ENCODE results near the gene UBASH3B. TPM values are rescaled to one million over a fixed set of nuclear protein-coding genes. Genes with fewer than 3 reads are reported as not detected.

Gene UBASH3B
- total RNA-seq, 1 experiment from 2014 or later: 8.0 TPM

DNA sequence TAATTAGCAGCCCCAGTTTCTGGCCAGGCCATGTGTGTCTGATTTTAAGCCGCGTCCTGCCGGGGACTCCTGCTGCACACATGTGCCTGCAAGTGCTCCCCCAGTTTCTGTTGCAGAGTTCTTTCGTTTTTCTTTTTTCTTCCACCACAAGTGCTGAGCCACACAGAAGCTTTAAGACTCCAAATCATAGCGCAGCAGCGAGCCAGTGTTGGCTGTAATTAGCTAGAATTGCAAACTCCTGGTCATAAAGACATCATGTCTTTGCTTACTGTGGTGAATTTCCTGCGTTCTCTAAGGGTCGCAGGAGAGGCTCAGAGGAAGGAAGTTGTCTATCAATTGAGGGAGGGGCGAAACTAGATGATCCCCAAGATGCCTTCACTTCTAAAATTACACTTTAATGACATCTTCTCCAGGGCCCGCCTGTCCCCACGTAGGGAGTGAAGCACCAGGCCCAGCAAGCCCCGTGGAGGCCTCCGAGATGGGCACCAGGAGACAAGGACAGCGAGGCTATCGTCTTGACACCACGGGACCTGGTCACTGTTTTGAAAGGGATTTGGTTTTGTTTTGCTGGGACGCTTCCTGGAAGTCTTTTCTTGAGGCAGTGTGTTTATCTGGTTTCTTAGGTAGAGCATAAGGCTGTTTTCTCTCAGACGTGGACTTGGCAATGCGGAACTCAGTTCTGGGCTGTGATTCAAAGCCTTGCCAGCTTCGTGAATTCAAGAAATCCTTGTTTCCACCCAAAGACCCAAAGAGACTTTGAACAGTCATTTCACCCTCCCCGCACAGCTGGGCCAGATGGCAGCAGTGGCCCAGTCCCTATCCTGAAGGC lies 71.8 kb downstream of the UBASH3B start:
- Histone ChIP-seq H3K27ac (ENCODE audit: insufficient read length, low read depth, low read length) (no peak overlapping the region), H2BK12ac (ENCODE audit: insufficient read length, low read depth, low read length) (no peak overlapping the region), H4K20me1 (ENCODE audit: control insufficient read depth, insufficient read depth, insufficient read length) (no peaks in the 10 kb centered on the region), H2AK5ac (ENCODE audit: insufficient read length, low read length) (no peak overlapping the region), H3K23ac (ENCODE audit: insufficient read length, low read depth, low read length) (no peak overlapping the region), H3K79me1 (ENCODE audit: insufficient read depth, low read depth, low read length, poor library complexity, severe bottlenecking) (no peaks in the 10 kb centered on the region), H3K14ac (ENCODE audit: insufficient read depth, low read length) (no peak overlapping the region; the same call in 1 of the 2 replicates), H3K4me1 (ENCODE audit: insufficient read depth, low read length) (peaks cover 9% of the 10 kb centered on the region), H3K23me2 (ENCODE audit: insufficient read length, low read depth, low read length, poor library complexity, severe bottlenecking) (no peaks in the 10 kb centered on the region), H3K9ac (ENCODE audit: extremely low read depth, insufficient read length, low read length) (no peak overlapping the region), H4K91ac (ENCODE audit: insufficient read length, low read depth, low read length) (no peak overlapping the region), H3K27me3 (ENCODE audit: insufficient read depth, low read length) (no peaks in the 10 kb centered on the region), H3K56ac (ENCODE audit: insufficient read length, low read depth, low read length) (no peak overlapping the region), H2AFZ (ENCODE audit: low read length) (no peak overlapping the region), H3K79me2 (ENCODE audit: insufficient read depth, low read length) (no peaks in the 10 kb centered on the region), H3K9me3 (ENCODE audit: control insufficient read depth, low read depth, low read length) (no peaks in the 10 kb centered on the region), H2BK5ac (ENCODE audit: insufficient read length, low read length) (no peak overlapping the region), H2BK20ac (ENCODE audit: low read depth, low read length, poor library complexity, severe bottlenecking) (no peak overlapping the region), H4K5ac (ENCODE audit: insufficient read length, low read depth, low read length) (no peak overlapping the region), H3K4me2 (ENCODE audit: insufficient read depth, insufficient read length, low read length) (no peak overlapping the region), H2BK120ac (ENCODE audit: low read depth, low read length, poor library complexity, severe bottlenecking) (no peak overlapping the region), H2BK15ac (ENCODE audit: low read depth, low read length) (no peak overlapping the region), H3K18ac (ENCODE audit: insufficient read length, low read depth, low read length) (no peak overlapping the region), H3T11ph (ENCODE audit: low read length) (no peak overlapping the region), H3K4ac (ENCODE audit: low read depth, low read length) (no peak overlapping the region), H4K8ac (replicated peaks; ENCODE audit: insufficient read length, low read depth, low read length) (no peak overlapping the region)
- no CpG with 5 or more reads among the region's 21 CpGs for WGBS (ENCODE audit: extremely low coverage, insufficient read length, low lambda C conversion rate)
- TF ChIP-seq, protein P1, sequence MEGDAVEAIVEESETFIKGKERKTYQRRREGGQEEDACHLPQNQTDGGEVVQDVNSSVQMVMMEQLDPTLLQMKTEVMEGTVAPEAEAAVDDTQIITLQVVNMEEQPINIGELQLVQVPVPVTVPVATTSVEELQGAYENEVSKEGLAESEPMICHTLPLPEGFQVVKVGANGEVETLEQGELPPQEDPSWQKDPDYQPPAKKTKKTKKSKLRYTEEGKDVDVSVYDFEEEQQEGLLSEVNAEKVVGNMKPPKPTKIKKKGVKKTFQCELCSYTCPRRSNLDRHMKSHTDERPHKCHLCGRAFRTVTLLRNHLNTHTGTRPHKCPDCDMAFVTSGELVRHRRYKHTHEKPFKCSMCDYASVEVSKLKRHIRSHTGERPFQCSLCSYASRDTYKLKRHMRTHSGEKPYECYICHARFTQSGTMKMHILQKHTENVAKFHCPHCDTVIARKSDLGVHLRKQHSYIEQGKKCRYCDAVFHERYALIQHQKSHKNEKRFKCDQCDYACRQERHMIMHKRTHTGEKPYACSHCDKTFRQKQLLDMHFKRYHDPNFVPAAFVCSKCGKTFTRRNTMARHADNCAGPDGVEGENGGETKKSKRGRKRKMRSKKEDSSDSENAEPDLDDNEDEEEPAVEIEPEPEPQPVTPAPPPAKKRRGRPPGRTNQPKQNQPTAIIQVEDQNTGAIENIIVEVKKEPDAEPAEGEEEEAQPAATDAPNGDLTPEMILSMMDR (conservative IDR thresholded peaks at IDR 0.05): no peak
- H3K9me3 Mint-ChIP-seq: no peaks in the 10 kb centered on the region
- H3K36me3 Mint-ChIP-seq (ENCODE audit: insufficient read depth in 1 of 3, low read depth in 3 of 3): no peaks in the 10 kb centered on the region
- peaks cover 15 to 16% of the 10 kb centered on the region in 2 experiments for H3K4me1 Mint-ChIP-seq
- DNase-seq: no peak
- no peaks in the 10 kb centered on the region for H3K27me3 Mint-ChIP-seq (ENCODE audit: low read depth)
- H3K4me3 Mint-ChIP-seq: no peak overlapping the region
- no peak overlapping the region; a peak in 1 of 7 replicates for H3K27ac Mint-ChIP-seq
